Stimulated activated CD4-positive, alpha-beta T cell treated with anti-CD3 and anti-CD28 coated beads, Interleukin-12 subunit alpha, Interleukin-12 subunit beta, amount 100 ng/mL, for 24 hours (primary cell): Measurements from ENCODE around the gene RAB11A.
A peak's percentile ranks its signal among the peaks of the same experiment; 100 is the strongest.
"Not testable (repeated sequence)": the region's sequence is repeated elsewhere in the genome, so short reads cannot be mapped to it uniquely, and the experiment has no call there.

ENCODE experiments used
- DNase-seq, 2 experiments: peaks; one replicate each; pipeline ENCODE4 v3.0.0-alpha.2; 2020; ENCODE audit warnings: low read depth in 2 of 2

Gene RAB11A

DNA sequence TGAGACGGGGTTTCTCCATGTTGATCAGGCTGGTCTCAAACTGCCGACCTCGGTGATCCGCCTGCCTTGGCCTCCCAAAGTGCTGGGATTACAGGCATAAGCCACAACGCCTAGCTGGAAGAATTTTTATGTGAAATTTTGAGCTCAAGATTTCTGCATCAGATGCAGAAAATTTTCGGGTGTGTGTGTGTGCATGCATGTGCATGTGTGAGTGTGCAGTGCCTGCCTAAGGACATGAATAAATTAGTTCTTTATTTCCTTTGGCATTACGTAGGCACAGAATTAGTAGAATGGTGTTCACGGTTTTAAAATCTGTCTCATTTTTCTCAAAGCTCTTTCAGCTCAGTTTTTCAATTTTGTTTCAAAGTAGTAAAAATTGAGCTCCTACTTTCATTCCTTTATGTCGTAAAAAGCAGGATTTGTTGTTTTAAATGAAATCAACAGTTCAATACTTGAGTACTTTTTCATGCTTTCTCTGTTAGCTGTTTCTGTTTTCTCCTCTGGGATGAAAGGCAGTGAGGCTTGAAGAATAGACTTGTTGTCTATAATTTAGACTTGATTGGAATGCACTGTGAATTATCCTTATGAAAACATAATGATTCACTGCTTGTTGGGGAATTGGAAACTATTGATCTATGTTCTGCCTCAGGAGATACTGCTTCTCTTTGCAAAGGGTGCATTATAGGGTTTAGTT is 23.3 kb upstream of the RAB11A start:
- DNase-seq, result no peak

- DNase-seq, result no peak
Measured at GRCh38 chr15:65847989-65848388, 21.3 kb upstream of the RAB11A start.

DNA sequence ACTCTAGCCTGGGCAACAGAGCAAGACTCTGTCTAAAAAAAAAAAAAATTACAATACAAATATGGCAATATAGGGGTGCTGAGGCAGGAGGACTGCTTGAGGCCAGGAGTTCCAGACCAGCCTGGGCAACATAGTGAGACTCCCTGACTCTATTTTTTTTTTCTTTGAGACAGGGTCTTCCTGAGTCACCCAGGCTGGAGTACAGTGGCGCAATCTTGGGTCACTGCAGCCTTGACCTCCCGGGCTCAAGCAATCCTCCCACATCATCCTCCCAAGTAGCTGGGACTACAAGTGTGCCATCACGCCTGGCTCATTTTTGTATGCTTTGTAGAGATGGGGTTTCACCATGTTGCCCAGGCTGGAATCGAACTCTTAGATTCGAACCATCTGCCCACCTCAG is 17.3 kb upstream of the RAB11A start:
- DNase-seq, result no peak

- peak; percentile 56 to 81 for DNase-seq
Measured at GRCh38 chr15:65856821-65857455, 12.4 kb upstream of the RAB11A start.

- DNase-seq, result no peak
Measured at GRCh38 chr15:65857718-65858402, 11.4 kb upstream of the RAB11A start.

DNA sequence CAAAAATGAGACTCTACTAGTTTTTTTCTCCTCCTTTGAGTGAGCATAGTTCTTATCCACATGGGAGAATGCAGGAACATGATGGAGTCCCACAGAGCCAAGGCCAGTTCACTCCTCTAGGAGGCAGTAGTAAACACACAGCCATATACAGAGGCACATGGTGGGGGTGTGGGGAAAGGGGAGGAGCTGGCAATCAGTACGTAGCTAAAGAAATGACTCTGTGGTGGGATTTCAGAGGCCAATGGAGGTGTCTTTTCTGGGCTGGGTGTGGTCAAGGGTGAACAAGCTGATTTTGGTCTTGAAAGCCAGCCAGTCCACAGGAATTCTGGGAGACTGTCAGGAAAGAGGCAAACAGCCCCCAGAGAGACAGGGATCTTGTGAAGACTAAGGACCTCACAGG is 6.6 kb upstream of the RAB11A start:
- DNase-seq, result peak; percentile 35 to 55

GRCh38 chr15:65863106-65863505 is 6.2 kb upstream of the RAB11A start:
- no peak for DNase-seq

GRCh38 chr15:65867244-65867643 is 2.0 kb upstream of the RAB11A start:
- no peak for DNase-seq

DNA sequence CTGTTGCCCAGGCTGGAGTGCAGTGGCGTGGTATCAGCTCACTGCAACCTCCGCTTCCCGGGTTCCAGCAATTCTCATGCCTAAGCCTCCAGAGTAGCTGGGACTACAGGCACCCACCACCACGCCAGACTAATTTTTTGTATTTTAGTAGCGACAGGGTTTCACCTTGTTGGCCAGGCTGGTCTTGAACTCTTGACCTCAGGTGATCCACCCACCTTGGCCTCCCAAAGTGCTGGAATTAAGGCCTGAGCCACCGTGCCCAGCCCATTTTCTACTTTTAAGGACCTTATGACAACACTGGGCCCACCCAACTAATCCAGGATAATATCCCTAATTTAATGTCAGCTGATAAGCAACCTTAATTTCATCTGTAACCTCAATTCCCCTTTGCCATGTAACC is 1.4 kb upstream of the RAB11A start:
- DNase-seq, result not testable (repeated sequence)

DNA sequence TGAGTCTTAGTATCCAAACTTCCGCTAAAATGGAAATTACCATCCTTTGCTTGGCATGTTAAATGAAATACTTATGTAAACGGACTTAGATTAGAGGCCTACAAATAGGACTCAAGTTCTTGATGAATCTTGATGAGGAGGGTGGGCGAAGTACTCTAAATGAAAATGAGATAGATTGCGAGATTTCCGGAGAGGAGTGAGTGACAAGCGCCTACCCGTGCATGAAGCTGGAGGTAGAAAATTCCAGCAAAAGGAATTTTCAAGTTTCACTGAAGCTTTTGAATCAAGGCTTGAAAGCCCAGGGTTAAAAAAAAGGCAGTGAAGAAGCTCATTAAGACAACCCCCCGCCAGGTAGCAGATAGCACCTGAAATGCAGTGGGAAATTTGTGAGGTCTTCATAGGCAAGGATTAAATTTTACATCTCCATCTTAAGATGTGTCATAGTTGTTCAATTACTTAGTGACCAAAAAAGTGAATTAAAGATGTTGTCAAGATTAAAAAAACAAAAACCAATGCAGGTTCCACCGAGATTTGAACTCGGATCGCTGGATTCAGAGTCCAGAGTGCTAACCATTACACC is 655 bp upstream of the RAB11A start:
- DNase-seq, result no peak

GRCh38 chr15:65869954-65870871 is 922 bp downstream of the RAB11A start:
- peak in 1 of 2 experiments; percentile 3 for DNase-seq

DNA sequence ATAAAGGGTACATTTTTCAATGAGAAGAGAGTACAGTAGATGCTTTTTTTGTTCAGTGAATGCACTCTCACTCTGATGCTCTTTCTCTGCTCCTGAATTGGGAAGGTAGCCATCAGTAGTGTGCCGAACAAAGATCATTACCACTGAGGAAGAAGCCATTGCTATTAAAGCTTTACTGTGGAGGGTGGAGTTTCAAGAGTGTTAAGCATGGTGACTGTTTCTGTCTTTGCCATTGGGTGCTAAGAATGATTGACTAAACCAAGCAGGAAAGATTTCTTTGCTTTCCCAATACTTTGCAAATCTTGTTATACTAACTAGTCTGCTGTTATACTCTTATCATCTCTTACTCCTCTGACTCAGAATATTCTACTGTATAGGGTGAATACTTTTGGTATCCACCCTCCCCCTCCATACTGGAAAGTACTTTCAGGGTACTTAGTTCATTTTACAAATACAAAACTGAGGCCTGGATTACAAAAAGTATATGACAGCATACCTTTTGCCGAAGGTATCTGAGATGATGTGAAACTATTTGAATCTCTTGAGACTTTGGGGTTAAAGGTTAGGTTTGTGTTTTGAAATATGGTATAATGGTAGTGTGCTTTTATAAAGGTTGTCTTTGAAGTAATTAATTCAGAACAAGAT is 1.7 kb downstream of the RAB11A start:
- DNase-seq, result no peak

DNA sequence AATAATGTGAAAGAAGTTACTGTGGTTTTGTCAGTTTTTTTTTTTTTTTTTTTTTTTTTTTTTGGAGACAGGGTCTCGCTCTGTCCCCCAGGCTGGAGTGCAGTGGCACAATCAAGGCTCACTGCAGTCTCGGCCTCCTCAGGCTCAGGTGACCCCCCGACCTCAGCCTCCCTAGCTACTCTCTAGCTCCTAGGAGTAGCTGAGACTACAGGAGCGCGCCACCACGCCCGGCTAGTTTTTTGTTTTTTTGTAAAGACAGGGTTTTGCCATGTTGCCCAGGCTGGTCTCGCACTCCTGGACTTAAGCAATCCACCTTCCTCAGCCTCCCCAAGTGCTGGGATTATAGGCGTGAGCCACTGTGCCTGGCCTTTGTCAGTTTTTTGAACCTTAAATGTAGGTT is 2.6 kb downstream of the RAB11A start:
- DNase-seq, result not testable (repeated sequence)

DNA sequence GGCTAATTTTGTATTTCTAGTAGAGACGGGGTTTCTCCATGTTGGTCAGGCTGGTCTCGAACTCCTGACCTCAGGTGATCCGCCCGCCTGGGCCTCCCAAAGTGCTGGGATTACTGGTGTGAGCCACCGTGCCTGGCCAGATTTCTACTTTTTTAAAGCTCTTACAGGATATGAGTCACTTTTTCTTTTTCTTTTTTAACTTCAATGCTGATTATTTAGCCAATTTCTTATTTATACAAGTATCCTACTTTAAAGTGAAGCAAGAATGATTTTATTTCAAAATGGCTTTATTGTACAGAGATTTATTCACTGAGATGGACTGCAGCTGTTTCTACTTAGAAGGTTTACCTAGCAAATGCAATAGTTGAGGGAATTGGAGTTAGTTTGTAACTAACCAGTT is 3.3 kb downstream of the RAB11A start:
- not testable (repeated sequence) for DNase-seq

DNA sequence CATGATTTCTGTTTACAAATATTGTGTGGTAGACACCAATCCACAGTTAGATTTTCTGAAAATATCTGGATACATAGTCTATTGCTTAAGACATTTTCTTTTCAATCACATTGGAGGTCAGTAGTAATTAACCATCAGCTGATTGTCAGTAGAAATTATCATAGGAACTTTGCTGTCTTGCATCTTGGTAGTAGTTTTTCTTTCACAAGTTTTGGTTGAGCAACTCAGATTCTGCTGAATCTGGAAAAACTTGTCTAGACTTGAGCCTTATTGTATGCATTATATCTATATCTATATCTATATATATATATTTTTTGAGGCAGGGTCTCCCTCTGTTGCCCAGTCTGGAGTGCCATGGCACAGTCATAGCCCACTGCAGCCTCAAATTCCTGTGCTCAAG is 4.0 kb downstream of the RAB11A start:
- DNase-seq, result no peak

- no peak for DNase-seq
Measured at GRCh38 chr15:65875458-65875857, 6.2 kb downstream of the RAB11A start.

GRCh38 chr15:65877749-65878148 is 8.5 kb downstream of the RAB11A start:
- no peak for DNase-seq

DNA sequence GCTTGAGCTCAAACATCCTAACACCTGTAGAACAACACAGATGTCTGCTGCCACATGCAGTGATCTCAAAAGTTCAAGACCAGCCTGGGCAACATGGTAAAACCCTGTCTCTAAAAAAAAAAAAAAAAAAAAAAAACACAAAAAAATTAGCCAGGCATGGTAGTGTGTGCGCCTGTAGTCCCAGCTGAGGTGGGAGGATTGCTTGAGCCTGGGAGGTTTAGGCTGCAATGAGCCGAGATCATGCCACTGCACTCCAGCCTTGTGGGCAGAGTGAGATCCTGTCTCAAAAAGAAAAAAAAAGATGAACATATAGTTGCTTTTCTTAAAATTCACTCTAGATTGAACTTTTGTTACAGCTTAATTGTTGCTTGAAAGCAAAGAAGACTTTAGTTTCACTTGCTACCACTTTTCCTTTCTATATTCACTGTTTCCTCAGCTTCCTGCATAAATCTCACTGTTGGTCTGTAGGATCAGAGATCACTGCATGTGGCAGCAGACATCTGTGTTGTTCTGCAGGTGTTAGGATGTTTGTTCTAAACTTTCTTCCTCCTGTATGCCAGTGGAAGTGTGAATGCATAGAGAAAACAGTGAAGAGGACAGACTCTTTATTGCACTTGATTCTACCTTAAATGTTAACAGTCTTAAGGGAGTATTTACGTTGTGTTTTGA is 12.6 kb downstream of the RAB11A start:
- no peak for DNase-seq

- no peak for DNase-seq
Measured at GRCh38 chr15:65883571-65883970, 14.3 kb downstream of the RAB11A start.

DNA sequence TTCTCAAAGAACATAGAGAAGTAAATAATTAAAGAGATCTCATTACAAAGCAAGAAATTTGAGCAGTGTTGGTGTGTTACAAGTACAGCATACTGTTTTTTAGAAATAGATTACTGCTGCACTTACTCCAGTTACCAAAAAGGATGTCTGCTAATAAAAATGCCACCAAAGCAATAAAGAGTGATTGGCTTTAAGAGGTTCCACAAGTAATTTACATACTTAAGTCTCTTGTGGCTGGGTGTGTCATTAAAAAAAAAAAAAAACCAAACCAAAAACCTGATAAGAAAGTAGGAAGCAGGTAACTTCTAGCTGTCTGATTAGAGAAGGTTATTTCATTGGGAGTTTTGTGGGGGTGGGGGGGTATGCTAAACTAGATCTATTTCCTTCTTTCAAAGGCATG is 15.2 kb downstream of the RAB11A start:
- no peak for DNase-seq
